ENCODE data around the gene NPY4R. TPM values are rescaled to one million over a fixed set of nuclear protein-coding genes. Genes with fewer than 3 reads are reported as not detected.
"Not testable (repeated sequence)": the region's sequence is repeated elsewhere in the genome, so short reads cannot be mapped to it uniquely, and the experiment has no call there.

NPY4R gene
- total and polyA plus RNA-seq, 3 donors from 2014 or later, result 0.12 to 0.26 TPM; not detected in 1

- intact Hi-C loops (cut with DNase I; ENCODE audit: low total_unique reads); H3K4me3 ChIP-seq; H3K4me1 ChIP-seq; H3K36me3 ChIP-seq (ENCODE audit: low read depth, missing control alignments); H3K27me3 ChIP-seq; H3K9me3 ChIP-seq; H3K27ac ChIP-seq; DNase-seq: not testable (repeated sequence)
- WGBS, 2 donors, result no CpG with 5 or more reads among the region's 2 CpGs
Observed at GRCh38 chr10:46497878-46498277, 32.1 kb upstream of the NPY4R start.

- DNase-seq; H3K4me3 ChIP-seq; H3K27me3 ChIP-seq; H3K36me3 ChIP-seq (ENCODE audit: low read depth, missing control alignments); H3K27ac ChIP-seq; intact Hi-C loops (cut with DNase I; ENCODE audit: low total_unique reads); H3K4me1 ChIP-seq; H3K9me3 ChIP-seq: not testable (repeated sequence)
- no CpG with 5 or more reads among the region's 4 CpGs for WGBS, 2 donors
Observed at GRCh38 chr10:46497401-46497800, 31.6 kb upstream of the NPY4R start.

- no CpG with 5 or more reads among the region's 1 CpG for WGBS, 2 donors
- H3K36me3 ChIP-seq (ENCODE audit: low read depth, missing control alignments); DNase-seq; H3K4me1 ChIP-seq; H3K27ac ChIP-seq; intact Hi-C loops (cut with DNase I; ENCODE audit: low total_unique reads); H3K4me3 ChIP-seq; H3K27me3 ChIP-seq; H3K9me3 ChIP-seq: not testable (repeated sequence)
Observed at GRCh38 chr10:46491364-46492114, 25.8 kb upstream of the NPY4R start.

- H3K9me3 ChIP-seq; H3K27me3 ChIP-seq; intact Hi-C loops (cut with DNase I; ENCODE audit: low total_unique reads); DNase-seq; H3K4me1 ChIP-seq; H3K36me3 ChIP-seq (ENCODE audit: low read depth, missing control alignments); H3K4me3 ChIP-seq; H3K27ac ChIP-seq: not testable (repeated sequence)
- 75% methylated on average over 4 of the region's 11 CpGs; no CpG with 5 or more reads in 1 of the 2 donors for WGBS, 2 donors
Observed at GRCh38 chr10:46490285-46490684, 24.5 kb upstream of the NPY4R start.

GRCh38 chr10:46486459-46486858, 20.7 kb upstream of the NPY4R start:
- DNase-seq; H3K4me1 ChIP-seq; intact Hi-C loops (cut with DNase I; ENCODE audit: low total_unique reads); H3K27me3 ChIP-seq; H3K27ac ChIP-seq; H3K36me3 ChIP-seq (ENCODE audit: low read depth, missing control alignments); H3K4me3 ChIP-seq; H3K9me3 ChIP-seq: not testable (repeated sequence)
- WGBS, 2 donors, result no CpG with 5 or more reads among the region's 2 CpGs

GRCh38 chr10:46474746-46475320, 9.1 kb upstream of the NPY4R start:
- H3K4me3 ChIP-seq; intact Hi-C loops (cut with DNase I; ENCODE audit: low total_unique reads); H3K27ac ChIP-seq; H3K36me3 ChIP-seq (ENCODE audit: low read depth, missing control alignments); H3K9me3 ChIP-seq; DNase-seq; H3K27me3 ChIP-seq; H3K4me1 ChIP-seq: not testable (repeated sequence)
- 92% methylated on average over 2 of the region's 3 CpGs; no CpG with 5 or more reads in 1 of the 2 donors for WGBS, 2 donors

- intact Hi-C loops (cut with DNase I; ENCODE audit: low total_unique reads); H3K27ac ChIP-seq; DNase-seq; H3K27me3 ChIP-seq; H3K4me1 ChIP-seq; H3K4me3 ChIP-seq; H3K36me3 ChIP-seq (ENCODE audit: low read depth, missing control alignments); H3K9me3 ChIP-seq: not testable (repeated sequence)
- 48 to 69% methylated on average over 2 to 3 of the region's 3 CpGs for WGBS, 2 donors
Observed at GRCh38 chr10:46473758-46474157, 8.0 kb upstream of the NPY4R start.

GRCh38 chr10:46470134-46470533, 4.4 kb upstream of the NPY4R start:
- intact Hi-C loops (cut with DNase I; ENCODE audit: low total_unique reads); H3K4me3 ChIP-seq; H3K4me1 ChIP-seq; H3K9me3 ChIP-seq; H3K27me3 ChIP-seq; H3K27ac ChIP-seq; H3K36me3 ChIP-seq (ENCODE audit: low read depth, missing control alignments); DNase-seq: not testable (repeated sequence)
- WGBS, 2 donors, result no CpG with 5 or more reads among the region's 1 CpG

GRCh38 chr10:46468119-46468809, 2.5 kb upstream of the NPY4R start:
- H3K27ac ChIP-seq; H3K4me1 ChIP-seq; H3K36me3 ChIP-seq (ENCODE audit: low read depth, missing control alignments); H3K4me3 ChIP-seq; DNase-seq; H3K9me3 ChIP-seq; H3K27me3 ChIP-seq; intact Hi-C loops (cut with DNase I; ENCODE audit: low total_unique reads): not testable (repeated sequence)
- no CpG with 5 or more reads among the region's 4 CpGs for WGBS, 2 donors

- H3K27ac ChIP-seq, DNase-seq: not testable (repeated sequence)
- no CpG with 5 or more reads among the region's 2 CpGs for WGBS, 2 donors
Observed at GRCh38 chr10:46463608-46464007, 2.1 kb downstream of the NPY4R start.

GRCh38 chr10:46462276-46462675, 3.5 kb downstream of the NPY4R start:
- DNase-seq; intact Hi-C loops (cut with DNase I; ENCODE audit: low total_unique reads); H3K4me1 ChIP-seq; H3K27ac ChIP-seq; H3K27me3 ChIP-seq; H3K9me3 ChIP-seq; H3K36me3 ChIP-seq (ENCODE audit: low read depth, missing control alignments); H3K4me3 ChIP-seq: not testable (repeated sequence)
- WGBS, 2 donors, result 87 to 97% methylated on average over 3 to 6 of the region's 10 CpGs

More at GRCh38 chr10:46463608-46464007, 2.1 kb downstream of the NPY4R start:
- H3K36me3 ChIP-seq (ENCODE audit: low read depth, missing control alignments); H3K4me3 ChIP-seq; H3K9me3 ChIP-seq; intact Hi-C loops (cut with DNase I; ENCODE audit: low total_unique reads); H3K4me1 ChIP-seq; H3K27me3 ChIP-seq: not testable (repeated sequence)

GRCh38 chr10:46459579-46459978, 6.2 kb downstream of the NPY4R start:
- DNase-seq; intact Hi-C loops (cut with DNase I; ENCODE audit: low total_unique reads); H3K4me1 ChIP-seq; H3K27ac ChIP-seq; H3K4me3 ChIP-seq; H3K36me3 ChIP-seq (ENCODE audit: low read depth, missing control alignments); H3K27me3 ChIP-seq; H3K9me3 ChIP-seq: not testable (repeated sequence)
- WGBS, 2 donors, result no CpG with 5 or more reads among the region's 7 CpGs
